ENCODE measurements around the gene FMC1. TPM values are rescaled to one million over a fixed set of nuclear protein-coding genes. Genes with fewer than 3 reads are reported as not detected.
A peak's percentile ranks its signal among the peaks of the same experiment; 100 is the strongest.

Gene FMC1
- total RNA-seq, 1 donor from 2014 or later, result 1.6 TPM

GRCh38 chr7:139358541-139359365 is 17.6 kb downstream of the FMC1 start:
- FAIRE-seq (no peak), DNase-seq (ENCODE audit: low read depth) (peak; percentile 48)
- peak overlapping the region; percentile 99 for H3K4me3 ChIP-seq (ENCODE audit: low read depth, low read length)
- H3K36me3 ChIP-seq (ENCODE audit: control insufficient read depth, insufficient read depth, low read length), result peaks cover 6% of the 10 kb centered on the region
- H3K27me3 ChIP-seq (ENCODE audit: control insufficient read depth, insufficient read depth, low read length), result no peaks in the 10 kb centered on the region
- no peak for TF ChIP-seq CTCF (IDR thresholded peaks at IDR 0.05; ENCODE audit: insufficient read depth, low read length, severe bottlenecking)

- DNase-seq (ENCODE audit: low read depth) (peak; percentile 94), FAIRE-seq (no peak)
- no peak for TF ChIP-seq CTCF (IDR thresholded peaks at IDR 0.05; ENCODE audit: insufficient read depth, low read length, severe bottlenecking)
- peaks cover 6% of the 10 kb centered on the region for H3K36me3 ChIP-seq (ENCODE audit: control insufficient read depth, insufficient read depth, low read length)
- H3K4me3 ChIP-seq (ENCODE audit: low read depth, low read length), result peak within 1 kb of the TSS; percentile 99
- H3K27me3 ChIP-seq (ENCODE audit: control insufficient read depth, insufficient read depth, low read length), result no peaks in the 10 kb centered on the region
These were observed 18.5 kb downstream of the FMC1 start, which contains the start of gene LUC7L2 for GRCh38 chr7:139359366-139360209. LUC7L2 (plus strand) TSS chr7:139359894; CDS start chr7:139360262, 368 bp downstream.

GRCh38 chr7:139360210-139360947 is 19.2 kb downstream of the FMC1 start:
- Histone ChIP-seq H3K36me3 (ENCODE audit: control insufficient read depth, insufficient read depth, low read length) (peaks cover 6% of the 10 kb centered on the region), H3K27me3 (ENCODE audit: control insufficient read depth, insufficient read depth, low read length) (no peaks in the 10 kb centered on the region), H3K4me3 (ENCODE audit: low read depth, low read length) (peak overlapping the region; percentile 99)
- FAIRE-seq (no peak), DNase-seq (ENCODE audit: low read depth) (peak; percentile 83)
- no peak for TF ChIP-seq CTCF (IDR thresholded peaks at IDR 0.05; ENCODE audit: insufficient read depth, low read length, severe bottlenecking)

GRCh38 chr7:139360948-139361307 is 19.8 kb downstream of the FMC1 start:
- no peak for DNase-seq (ENCODE audit: low read depth)
- no peak for FAIRE-seq
- peaks cover 6% of the 10 kb centered on the region for H3K36me3 ChIP-seq (ENCODE audit: control insufficient read depth, insufficient read depth, low read length)
- TF ChIP-seq CTCF (IDR thresholded peaks at IDR 0.05; ENCODE audit: insufficient read depth, low read length, severe bottlenecking), result no peak
- H3K4me3 ChIP-seq (ENCODE audit: low read depth, low read length), result peak overlapping the region; percentile 99
- no peaks in the 10 kb centered on the region for H3K27me3 ChIP-seq (ENCODE audit: control insufficient read depth, insufficient read depth, low read length)

- DNase-seq (ENCODE audit: low read depth), result no peak
- Histone ChIP-seq H3K27me3 (ENCODE audit: control insufficient read depth, insufficient read depth, low read length) (no peaks in the 10 kb centered on the region), H3K4me3 (ENCODE audit: low read depth, low read length) (peak overlapping the region; percentile 99), H3K36me3 (ENCODE audit: control insufficient read depth, insufficient read depth, low read length) (peaks cover 8% of the 10 kb centered on the region)
- FAIRE-seq, result no peak
- TF ChIP-seq CTCF (IDR thresholded peaks at IDR 0.05; ENCODE audit: insufficient read depth, low read length, severe bottlenecking), result no peak
These were observed 20.4 kb downstream of the FMC1 start for GRCh38 chr7:139361523-139361922.

All from bronchial epithelial cell (primary cell).